Posterior vena cava (tissue), 2 donors: Measurements from ENCODE around the gene FAT4. TPM values are rescaled to one million over a fixed set of nuclear protein-coding genes. Genes with fewer than 3 reads are reported as not detected.

Experiments
- DNase-seq: peaks from one replicate; pipeline ENCODE4 v3.0.0-alpha.2; 2020; ENCODE audit warnings: low spot score
- intact Hi-C, 2 donors: fragments of 100-400 bp; cut with DNase I; formaldehyde crosslinking; loops; one replicate each; pipeline versions ENCODE4 v1.14.1 to v1.14.2; 2022 to 2023
- long read RNA-seq, 2 donors: library from polyadenylated mRNA; unstranded; transcript quantifications; one replicate each; pipeline ENCODE4 v2.0.0, GENCODE V29; 2020 to 2021
- total RNA-seq, 2 donors: library from RNA; stranded (reverse); fragmentation: NEBNext Ultra II Directional; extraction: Animal tissue kit (Norgen Biotek cat#: 25700); gene quantifications; one replicate each; pipeline ENCODE4 v1.2.1, GENCODE V29; 2021
- donor health status: DM: yes; HTN: yes; CAD: no.
- donor health status: DM: yes; HTN: yes; CAD: no.

FAT4 gene
- 10 to 100 TPM; 22.8 to 24.1 TPM for total RNA-seq
- long read RNA-seq, donor 1, partial matches to known transcripts: 7 of 9 reads
- long read RNA-seq, donor 1, other reads (novel, unspliced or antisense): 2 of 9 reads
- long read RNA-seq, donor 2, partial matches to known transcripts: 2 of 8 reads
- long read RNA-seq, donor 2, other reads (novel, unspliced or antisense): 6 of 8 reads

GRCh38 chr4:125314676-125315575 is at the start of gene FAT4:
Gene FAT4, plus strand, starts transcription at chr4:125314955. Its CDS starts 1,457 bp downstream, at chr4:125316412.
- peak; percentile 98 for DNase-seq
- intact Hi-C loops: loop anchor here in 1 of 2 donors (5.0 kb wide), 1 partner anchor 427 kb away; no protein-coding TSS in a partner anchor

GRCh38 chr4:125265846-125266245 is 48.9 kb upstream of the FAT4 start:
- intact Hi-C loops: no loop called here
- no peak for DNase-seq

GRCh38 chr4:125266901-125267604 is 47.7 kb upstream of the FAT4 start:
- intact Hi-C loops: no loop called here
- no peak for DNase-seq

GRCh38 chr4:125267630-125268029 is 47.1 kb upstream of the FAT4 start:
- intact Hi-C loops: no loop called here
- DNase-seq: no peak

- DNase-seq: no peak
- intact Hi-C loops: no loop called here
Observed at GRCh38 chr4:125268068-125268755, 46.5 kb upstream of the FAT4 start.

GRCh38 chr4:125276811-125277210 is 37.9 kb upstream of the FAT4 start:
- intact Hi-C loops: no loop called here
- no peak for DNase-seq

- no peak for DNase-seq
- intact Hi-C loops: no loop called here
Observed at GRCh38 chr4:125277790-125278189, 37.0 kb upstream of the FAT4 start.

GRCh38 chr4:125280892-125281403 is 33.8 kb upstream of the FAT4 start:
- intact Hi-C loops: no loop called here
- peak; percentile 76 for DNase-seq

GRCh38 chr4:125283707-125284279 is 31.0 kb upstream of the FAT4 start:
- no peak for DNase-seq
- intact Hi-C loops: no loop called here

- DNase-seq: no peak
- intact Hi-C loops: no loop called here
Observed at GRCh38 chr4:125297116-125297515, 17.6 kb upstream of the FAT4 start.

- intact Hi-C loops: no loop called here
- DNase-seq: no peak
Observed at GRCh38 chr4:125303058-125303457, 11.7 kb upstream of the FAT4 start.

GRCh38 chr4:125303821-125304220 is 10.9 kb upstream of the FAT4 start:
- DNase-seq: no peak
- intact Hi-C loops: no loop called here

GRCh38 chr4:125306112-125306511 is 8.6 kb upstream of the FAT4 start:
- DNase-seq: no peak
- intact Hi-C loops: loop anchor here in 1 of 2 donors (5.0 kb wide), 1 partner anchor 441 kb away; no protein-coding TSS in a partner anchor

- intact Hi-C loops: loop anchor here in 1 of 2 donors (5.0 kb wide), 1 partner anchor 441 kb away; no protein-coding TSS in a partner anchor
- no peak for DNase-seq
Observed at GRCh38 chr4:125306533-125306932, 8.2 kb upstream of the FAT4 start.

GRCh38 chr4:125311503-125311902 is 3.3 kb upstream of the FAT4 start:
- intact Hi-C loops: loop anchor here in 1 of 2 donors (5.0 kb wide), 1 partner anchor 431 kb away; no protein-coding TSS in a partner anchor
- DNase-seq: no peak

GRCh38 chr4:125313497-125313896 is 1.3 kb upstream of the FAT4 start:
- no peak for DNase-seq

GRCh38 chr4:125313989-125314667 is 627 bp upstream of the FAT4 start:
- intact Hi-C loops: loop anchor here in 1 of 2 donors (5.0 kb wide), 1 partner anchor 428 kb away; no protein-coding TSS in a partner anchor
- DNase-seq: no peak

More at GRCh38 chr4:125313497-125313896, 1.3 kb upstream of the FAT4 start:
- intact Hi-C loops: loop anchor here in 1 of 2 donors (5.0 kb wide), 1 partner anchor 429 kb away; no protein-coding TSS in a partner anchor
